A549 (cell line): ENCODE results near the gene YAE1.

Experiments used
- CEBPB ChIP-seq, 2 experiments: fragments of >200 bp in 1 of 2; sonication (Bioruptor Twin) in 1 of 2; formaldehyde crosslinking in 1 of 2; IDR thresholded peaks; 2 replicates each; pipeline ENCODE4 v1.6.1; 2012 to 2016
- HEYL ChIP-seq: fragments of 250-450 bp; sonication (Bioruptor Pico); IDR thresholded peaks from 2 replicates; pipeline ENCODE4 v1.8.0; 2021; ENCODE audit warnings: mild to moderate bottlenecking, moderate library complexity
- JUNB ChIP-seq: fragments of >200 bp; sonication (Bioruptor Twin); formaldehyde crosslinking; IDR thresholded peaks from 2 replicates; pipeline ENCODE4 v1.6.1; 2016
- POLR2AphosphoS2 ChIP-seq: conservative IDR thresholded peaks from 2 replicates; pipeline ENCODE4 v1.6.1; 2012; ENCODE audit warnings: low read length, improper control_type of control experiment, inconsistent platforms
- SMC3 ChIP-seq: fragments of >200 bp; sonication (Bioruptor Twin); formaldehyde crosslinking; IDR thresholded peaks from 3 replicates; pipeline ENCODE4 v1.6.1; 2018; ENCODE audit warnings: inconsistent platforms
- TF ChIP-seq, protein P1 (sequence below): IDR thresholded peaks from 2 replicates; pipeline ENCODE4 v1.6.1; 2012; ENCODE audit warnings: low read depth, borderline replicate concordance
- TF ChIP-seq, protein P2 (sequence below): fragments of 150-350 bp; IDR thresholded peaks from 2 replicates; pipeline ENCODE4 v1.6.1; 2014; ENCODE audit warnings: low read depth, mild to moderate bottlenecking, low read length
- TF ChIP-seq, protein P3 (sequence below): fragments of >200 bp; sonication (Bioruptor Twin); formaldehyde crosslinking; IDR thresholded peaks from 3 replicates; pipeline ENCODE4 v1.5.1; 2016

DNA sequence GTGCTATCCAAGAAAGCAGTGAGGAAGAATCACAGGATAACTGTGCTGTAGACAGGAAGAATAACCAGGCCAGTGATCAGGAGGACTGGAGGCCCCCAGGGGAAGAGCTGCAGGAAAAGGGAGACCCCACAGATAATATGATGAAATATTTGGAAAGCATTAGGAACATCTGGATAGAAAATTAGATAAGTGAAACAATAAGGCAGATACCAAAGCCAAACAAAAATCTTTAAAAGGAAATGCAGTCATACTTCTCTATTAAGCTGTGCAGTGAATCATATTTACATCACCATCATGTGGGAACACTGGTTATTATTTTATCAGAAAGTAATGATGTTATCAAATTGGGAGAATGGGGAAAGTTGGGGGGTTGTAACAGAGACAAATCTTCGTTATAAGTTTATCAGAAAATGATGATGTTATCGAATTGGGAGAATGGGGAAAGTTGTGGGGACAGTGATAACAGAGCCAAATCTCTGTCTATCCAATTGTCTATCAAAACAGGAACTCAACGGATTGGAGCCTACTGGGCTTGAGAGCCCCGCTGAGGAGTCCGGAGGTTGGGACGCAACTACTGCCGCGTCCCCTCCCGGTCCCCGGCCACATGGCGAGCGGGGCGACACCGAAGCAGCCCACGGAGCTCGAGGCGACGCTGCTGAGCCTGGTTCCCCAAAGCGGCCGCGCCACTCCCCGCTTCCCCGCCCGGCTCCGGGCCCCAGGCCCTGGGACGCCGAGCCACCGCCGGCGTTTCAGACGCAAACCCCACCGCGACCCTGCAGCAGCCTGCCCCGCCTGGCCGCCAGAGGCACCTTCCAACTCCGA, 43.1 kb downstream of the YAE1 start:
- TF ChIP-seq, protein P1, sequence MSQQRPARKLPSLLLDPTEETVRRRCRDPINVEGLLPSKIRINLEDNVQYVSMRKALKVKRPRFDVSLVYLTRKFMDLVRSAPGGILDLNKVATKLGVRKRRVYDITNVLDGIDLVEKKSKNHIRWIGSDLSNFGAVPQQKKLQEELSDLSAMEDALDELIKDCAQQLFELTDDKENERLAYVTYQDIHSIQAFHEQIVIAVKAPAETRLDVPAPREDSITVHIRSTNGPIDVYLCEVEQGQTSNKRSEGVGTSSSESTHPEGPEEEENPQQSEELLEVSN = no peak
- TF ChIP-seq, protein P2, sequence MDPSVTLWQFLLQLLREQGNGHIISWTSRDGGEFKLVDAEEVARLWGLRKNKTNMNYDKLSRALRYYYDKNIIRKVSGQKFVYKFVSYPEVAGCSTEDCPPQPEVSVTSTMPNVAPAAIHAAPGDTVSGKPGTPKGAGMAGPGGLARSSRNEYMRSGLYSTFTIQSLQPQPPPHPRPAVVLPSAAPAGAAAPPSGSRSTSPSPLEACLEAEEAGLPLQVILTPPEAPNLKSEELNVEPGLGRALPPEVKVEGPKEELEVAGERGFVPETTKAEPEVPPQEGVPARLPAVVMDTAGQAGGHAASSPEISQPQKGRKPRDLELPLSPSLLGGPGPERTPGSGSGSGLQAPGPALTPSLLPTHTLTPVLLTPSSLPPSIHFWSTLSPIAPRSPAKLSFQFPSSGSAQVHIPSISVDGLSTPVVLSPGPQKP = no peak
- TF ChIP-seq SMC3 (no peak), CEBPB (IDR thresholded peaks at IDR 0.05) (no peak), JUNB (no peak), POLR2AphosphoS2 (no peak), HEYL (CRISPR knock-in tag) (no peak)
- TF ChIP-seq, protein P3, sequence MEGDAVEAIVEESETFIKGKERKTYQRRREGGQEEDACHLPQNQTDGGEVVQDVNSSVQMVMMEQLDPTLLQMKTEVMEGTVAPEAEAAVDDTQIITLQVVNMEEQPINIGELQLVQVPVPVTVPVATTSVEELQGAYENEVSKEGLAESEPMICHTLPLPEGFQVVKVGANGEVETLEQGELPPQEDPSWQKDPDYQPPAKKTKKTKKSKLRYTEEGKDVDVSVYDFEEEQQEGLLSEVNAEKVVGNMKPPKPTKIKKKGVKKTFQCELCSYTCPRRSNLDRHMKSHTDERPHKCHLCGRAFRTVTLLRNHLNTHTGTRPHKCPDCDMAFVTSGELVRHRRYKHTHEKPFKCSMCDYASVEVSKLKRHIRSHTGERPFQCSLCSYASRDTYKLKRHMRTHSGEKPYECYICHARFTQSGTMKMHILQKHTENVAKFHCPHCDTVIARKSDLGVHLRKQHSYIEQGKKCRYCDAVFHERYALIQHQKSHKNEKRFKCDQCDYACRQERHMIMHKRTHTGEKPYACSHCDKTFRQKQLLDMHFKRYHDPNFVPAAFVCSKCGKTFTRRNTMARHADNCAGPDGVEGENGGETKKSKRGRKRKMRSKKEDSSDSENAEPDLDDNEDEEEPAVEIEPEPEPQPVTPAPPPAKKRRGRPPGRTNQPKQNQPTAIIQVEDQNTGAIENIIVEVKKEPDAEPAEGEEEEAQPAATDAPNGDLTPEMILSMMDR = no peak
